ENCODE results near the gene BMPR1A. TPM values are rescaled to one million over a fixed set of nuclear protein-coding genes. Genes with fewer than 3 reads are reported as not detected.

The BMPR1A gene
- polyA plus RNA-seq, 2 of the 4 experiments (the other 2 are of a cell fraction) = 25.5 to 39.0 TPM

DNA sequence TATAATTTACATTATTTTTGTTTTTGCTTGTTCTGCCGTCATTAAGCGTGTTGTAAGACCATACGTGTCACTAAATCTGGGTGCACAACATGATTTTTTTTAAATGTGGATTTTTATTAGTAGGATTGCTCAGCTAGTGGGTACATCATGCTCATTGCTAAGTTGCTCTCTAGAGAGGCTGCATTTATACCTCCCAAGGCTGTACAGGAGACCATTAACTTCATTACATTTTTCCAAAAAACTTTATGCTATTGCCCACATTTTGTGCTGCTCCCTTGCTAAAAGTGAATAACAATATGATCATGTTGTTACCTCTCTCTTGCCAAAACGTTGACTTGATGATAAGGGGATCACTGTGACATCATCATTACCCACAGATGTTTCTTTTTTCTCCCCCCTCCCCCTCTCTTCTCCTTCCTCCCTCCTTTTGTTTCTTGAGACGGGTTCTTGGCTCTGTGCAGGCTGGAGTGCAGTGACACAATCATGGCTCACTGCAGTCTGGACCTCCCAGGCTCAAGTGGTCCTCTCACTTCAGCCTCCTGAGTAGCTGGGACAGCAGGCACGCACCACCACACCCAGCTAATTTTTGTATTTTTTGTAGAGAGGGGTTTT lies 65.1 kb downstream of the BMPR1A start (continued):
- TF ChIP-seq, protein P1, sequence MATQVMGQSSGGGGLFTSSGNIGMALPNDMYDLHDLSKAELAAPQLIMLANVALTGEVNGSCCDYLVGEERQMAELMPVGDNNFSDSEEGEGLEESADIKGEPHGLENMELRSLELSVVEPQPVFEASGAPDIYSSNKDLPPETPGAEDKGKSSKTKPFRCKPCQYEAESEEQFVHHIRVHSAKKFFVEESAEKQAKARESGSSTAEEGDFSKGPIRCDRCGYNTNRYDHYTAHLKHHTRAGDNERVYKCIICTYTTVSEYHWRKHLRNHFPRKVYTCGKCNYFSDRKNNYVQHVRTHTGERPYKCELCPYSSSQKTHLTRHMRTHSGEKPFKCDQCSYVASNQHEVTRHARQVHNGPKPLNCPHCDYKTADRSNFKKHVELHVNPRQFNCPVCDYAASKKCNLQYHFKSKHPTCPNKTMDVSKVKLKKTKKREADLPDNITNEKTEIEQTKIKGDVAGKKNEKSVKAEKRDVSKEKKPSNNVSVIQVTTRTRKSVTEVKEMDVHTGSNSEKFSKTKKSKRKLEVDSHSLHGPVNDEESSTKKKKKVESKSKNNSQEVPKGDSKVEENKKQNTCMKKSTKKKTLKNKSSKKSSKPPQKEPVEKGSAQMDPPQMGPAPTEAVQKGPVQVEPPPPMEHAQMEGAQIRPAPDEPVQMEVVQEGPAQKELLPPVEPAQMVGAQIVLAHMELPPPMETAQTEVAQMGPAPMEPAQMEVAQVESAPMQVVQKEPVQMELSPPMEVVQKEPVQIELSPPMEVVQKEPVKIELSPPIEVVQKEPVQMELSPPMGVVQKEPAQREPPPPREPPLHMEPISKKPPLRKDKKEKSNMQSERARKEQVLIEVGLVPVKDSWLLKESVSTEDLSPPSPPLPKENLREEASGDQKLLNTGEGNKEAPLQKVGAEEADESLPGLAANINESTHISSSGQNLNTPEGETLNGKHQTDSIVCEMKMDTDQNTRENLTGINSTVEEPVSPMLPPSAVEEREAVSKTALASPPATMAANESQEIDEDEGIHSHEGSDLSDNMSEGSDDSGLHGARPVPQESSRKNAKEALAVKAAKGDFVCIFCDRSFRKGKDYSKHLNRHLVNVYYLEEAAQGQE (IDR thresholded peaks at IDR 0.05) = no peak
- TF ChIP-seq, protein P2, sequence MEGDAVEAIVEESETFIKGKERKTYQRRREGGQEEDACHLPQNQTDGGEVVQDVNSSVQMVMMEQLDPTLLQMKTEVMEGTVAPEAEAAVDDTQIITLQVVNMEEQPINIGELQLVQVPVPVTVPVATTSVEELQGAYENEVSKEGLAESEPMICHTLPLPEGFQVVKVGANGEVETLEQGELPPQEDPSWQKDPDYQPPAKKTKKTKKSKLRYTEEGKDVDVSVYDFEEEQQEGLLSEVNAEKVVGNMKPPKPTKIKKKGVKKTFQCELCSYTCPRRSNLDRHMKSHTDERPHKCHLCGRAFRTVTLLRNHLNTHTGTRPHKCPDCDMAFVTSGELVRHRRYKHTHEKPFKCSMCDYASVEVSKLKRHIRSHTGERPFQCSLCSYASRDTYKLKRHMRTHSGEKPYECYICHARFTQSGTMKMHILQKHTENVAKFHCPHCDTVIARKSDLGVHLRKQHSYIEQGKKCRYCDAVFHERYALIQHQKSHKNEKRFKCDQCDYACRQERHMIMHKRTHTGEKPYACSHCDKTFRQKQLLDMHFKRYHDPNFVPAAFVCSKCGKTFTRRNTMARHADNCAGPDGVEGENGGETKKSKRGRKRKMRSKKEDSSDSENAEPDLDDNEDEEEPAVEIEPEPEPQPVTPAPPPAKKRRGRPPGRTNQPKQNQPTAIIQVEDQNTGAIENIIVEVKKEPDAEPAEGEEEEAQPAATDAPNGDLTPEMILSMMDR (IDR thresholded peaks at IDR 0.05) = no peak
- TF ChIP-seq POLR2A (IDR thresholded peaks at IDR 0.05; ENCODE audit: low read length) = no peak
- TF ChIP-seq HEYL (CRISPR knock-in tag; IDR thresholded peaks at IDR 0.05) = no peak
- TF ChIP-seq PHF8 (IDR thresholded peaks at IDR 0.05; ENCODE audit: borderline replicate concordance, low read depth) = no peak
- TF ChIP-seq MAFK (IDR thresholded peaks at IDR 0.05; ENCODE audit: partially characterized antibody) = no peak
- no peak for TF ChIP-seq TP53 (CRISPR knock-in tag; IDR thresholded peaks at IDR 0.05)
- TF ChIP-seq ZSCAN20 (CRISPR knock-in tag; IDR thresholded peaks at IDR 0.05) = no peak
- no peak for TF ChIP-seq E2F6 (IDR thresholded peaks at IDR 0.05; ENCODE audit: borderline replicate concordance, low read depth)

DNA sequence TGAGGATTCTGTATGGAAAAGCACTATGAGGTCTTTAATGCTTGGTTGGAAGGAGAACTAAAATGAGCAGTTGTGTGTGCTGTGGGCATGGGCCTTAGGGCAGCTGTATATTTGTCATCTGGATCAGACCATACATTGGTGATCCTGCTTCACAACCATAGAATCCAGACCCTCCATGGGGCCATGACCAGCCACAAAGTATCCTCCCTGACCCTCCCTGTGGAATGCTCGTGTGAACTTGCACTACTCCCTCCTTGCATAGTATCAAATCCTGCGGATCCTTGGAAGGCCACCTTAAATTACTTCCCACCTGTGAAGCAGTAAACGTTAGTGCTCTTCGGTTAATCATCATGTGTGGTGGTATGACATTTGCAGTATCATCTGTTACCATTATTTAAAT lies 67.1 kb downstream of the BMPR1A start:
- Histone ChIP-seq H3K27ac (no peak overlapping the region), H3K4me3 (no peak overlapping the region), H3K9me3 (no peaks in the 10 kb centered on the region), H3K4me2 (no peak overlapping the region), H3K4me1 (peaks cover 10% of the 10 kb centered on the region)
- no peak for TF ChIP-seq TP53 (CRISPR knock-in tag; IDR thresholded peaks at IDR 0.05)
- no peak for TF ChIP-seq CBX2 (IDR thresholded peaks at IDR 0.05; ENCODE audit: borderline replicate concordance, low read depth)
- no peak for TF ChIP-seq TFCP2L1 (CRISPR knock-in tag; IDR thresholded peaks at IDR 0.05)
- TF ChIP-seq BCL3 (IDR thresholded peaks at IDR 0.05) = no peak
- no peak for TF ChIP-seq JUN (IDR thresholded peaks at IDR 0.05)
- TF ChIP-seq HOXB5 (CRISPR knock-in tag; IDR thresholded peaks at IDR 0.05) = no peak
- TF ChIP-seq CHD2 (IDR thresholded peaks at IDR 0.05; ENCODE audit: low read length, partially characterized antibody) = no peak
- TF ChIP-seq, protein P3, sequence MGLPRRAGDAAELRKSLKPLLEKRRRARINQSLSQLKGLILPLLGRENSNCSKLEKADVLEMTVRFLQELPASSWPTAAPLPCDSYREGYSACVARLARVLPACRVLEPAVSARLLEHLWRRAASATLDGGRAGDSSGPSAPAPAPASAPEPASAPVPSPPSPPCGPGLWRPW (IDR thresholded peaks at IDR 0.05) = no peak
- TF ChIP-seq, protein P1 (IDR thresholded peaks at IDR 0.05) = no peak
- no peak for TF ChIP-seq ESRRA (IDR thresholded peaks at IDR 0.05; ENCODE audit: borderline replicate concordance, low read length)
- TF ChIP-seq NFE2L2 (conservative IDR thresholded peaks at IDR 0.05; ENCODE audit: low read length) = no peak
- FAIRE-seq (no peak), ATAC-seq (no peak; a peak in 2 of 6 replicates), DNase-seq (ENCODE audit: low read depth in 1 of 2, low spot score in 1 of 2) (no peak)
- ChIA-PET POLR2A (no interaction called here), CTCF (no interaction called here)
- WGBS (ENCODE audit: missing lambda C conversion rate) = 82% methylated on average over 4 of the region's 4 CpGs
